ENCODE results near the gene IGSF21. TPM values are rescaled to one million over a fixed set of nuclear protein-coding genes. Genes with fewer than 3 reads are reported as not detected.

The IGSF21 gene
- total and polyA plus RNA-seq, 2 donors (not counting 1 experiment from before 2014, with no cell fraction given), result not detected

- H3K4me2 ChIP-seq (replicated peaks; ENCODE audit: low read depth, low read length, poor library complexity, severe bottlenecking), result no peak overlapping the region
- no peaks in the 10 kb centered on the region for H4K20me1 ChIP-seq (ENCODE audit: control insufficient read depth, insufficient read depth, low read length, poor library complexity, severe bottlenecking)
- H3K9me3 ChIP-seq (ENCODE audit: control extremely low read depth in 1 of 3, control insufficient read depth in 2 of 3, insufficient read depth in 1 of 3, low read length in 2 of 3), result peaks cover 0 to 6% (median 0%) of the 10 kb centered on the region in 3 donors
- no peak overlapping the region for H2AFZ ChIP-seq (ENCODE audit: insufficient read depth, low read depth, low read length, poor library complexity, severe bottlenecking)
- intact Hi-C loops (cut with micrococcal nuclease), result no loop called here
- H3K79me2 ChIP-seq (ENCODE audit: control insufficient read depth, insufficient read depth, low read length), result no peaks in the 10 kb centered on the region
- H3K27ac Mint-ChIP-seq, result no peak overlapping the region
- TF ChIP-seq CTCF (IDR thresholded peaks at IDR 0.05) (no peak), EZH2 (IDR thresholded peaks at IDR 0.05; ENCODE audit: borderline replicate concordance, insufficient read depth, low read depth, low read length, poor library complexity, severe bottlenecking) (no peak)
- no peaks in the 10 kb centered on the region for H3K9me3 Mint-ChIP-seq (ENCODE audit: insufficient read depth)
- H3K9ac ChIP-seq (ENCODE audit: low read length), result no peak overlapping the region
- no peaks in the 10 kb centered on the region for H3K36me3 ChIP-seq (replicated peaks in 1 of 2; ENCODE audit: control extremely low read depth in 1 of 2, control insufficient read depth in 1 of 2, extremely low read depth in 1 of 2, insufficient read depth in 2 of 2, low read length in 1 of 2)
- ChIA-PET POLR2A (no interaction called here), CTCF (no interaction called here)
- 60% methylated on average over 2 of the region's 2 CpGs for WGBS (ENCODE audit: insufficient coverage)
- DNase-seq (no peak), ATAC-seq (ENCODE audit: low read depth) (no peak)
- peaks cover 11% of the 10 kb centered on the region for H3K27me3 Mint-ChIP-seq
- H3K27ac ChIP-seq (ENCODE audit: low read length in 2 of 2), result no peak overlapping the region
- H3K4me1 ChIP-seq (ENCODE audit: control insufficient read depth in 2 of 2, insufficient read depth in 2 of 2, low read length in 2 of 2), result no peaks in the 10 kb centered on the region
- H3K4me3 ChIP-seq (ENCODE audit: control extremely low read depth in 1 of 5, extremely low read depth in 1 of 5, insufficient read depth in 1 of 5, low read depth in 2 of 5, low read length in 4 of 5), result no peak overlapping the region
- no peaks in the 10 kb centered on the region for H3K4me1 Mint-ChIP-seq
- H3K27me3 ChIP-seq (replicated peaks in 1 of 4; ENCODE audit: control extremely low read depth in 1 of 4, control insufficient read depth in 3 of 4, insufficient read depth in 4 of 4, low read length in 3 of 4), result peaks cover 0 to 2% (median 0%) of the 10 kb centered on the region in 4 experiments
- H3K4me3 Mint-ChIP-seq, result no peak overlapping the region
Measured at GRCh38 chr1:18266391-18266790, 158.8 kb downstream of the IGSF21 start.

GRCh38 chr1:18271336-18271735 lies 163.7 kb downstream of the IGSF21 start:
- ChIA-PET CTCF (no interaction called here), POLR2A (no interaction called here)
- Histone ChIP-seq H3K4me2 (replicated peaks; ENCODE audit: low read depth, low read length, poor library complexity, severe bottlenecking) (no peak overlapping the region), H3K4me1 (ENCODE audit: control insufficient read depth in 2 of 2, insufficient read depth in 2 of 2, low read length in 2 of 2) (no peaks in the 10 kb centered on the region), H3K27ac (ENCODE audit: low read length in 2 of 2) (no peak overlapping the region), H3K9ac (ENCODE audit: low read length) (no peak overlapping the region), H2AFZ (ENCODE audit: insufficient read depth, low read depth, low read length, poor library complexity, severe bottlenecking) (no peak overlapping the region), H4K20me1 (ENCODE audit: control insufficient read depth, insufficient read depth, low read length, poor library complexity, severe bottlenecking) (no peaks in the 10 kb centered on the region), H3K79me2 (ENCODE audit: control insufficient read depth, insufficient read depth, low read length) (no peaks in the 10 kb centered on the region), H3K9me3 (ENCODE audit: control extremely low read depth in 1 of 3, control insufficient read depth in 2 of 3, insufficient read depth in 1 of 3, low read length in 2 of 3) (peaks cover 0 to 16% (median 0%) of the 10 kb centered on the region in 3 donors), H3K36me3 (replicated peaks in 1 of 2; ENCODE audit: control extremely low read depth in 1 of 2, control insufficient read depth in 1 of 2, extremely low read depth in 1 of 2, insufficient read depth in 2 of 2, low read length in 1 of 2) (no peaks in the 10 kb centered on the region), H3K4me3 (ENCODE audit: control extremely low read depth in 1 of 5, extremely low read depth in 1 of 5, insufficient read depth in 1 of 5, low read depth in 2 of 5, low read length in 4 of 5) (no peak overlapping the region), H3K27me3 (replicated peaks in 1 of 4; ENCODE audit: control extremely low read depth in 1 of 4, control insufficient read depth in 3 of 4, insufficient read depth in 4 of 4, low read length in 3 of 4) (no peaks in the 10 kb centered on the region)
- H3K4me1 Mint-ChIP-seq, result no peaks in the 10 kb centered on the region
- ATAC-seq (ENCODE audit: low read depth) (no peak), DNase-seq (no peak)
- intact Hi-C loops (cut with micrococcal nuclease), result no loop called here
- H3K27ac Mint-ChIP-seq, result no peak overlapping the region
- WGBS (ENCODE audit: insufficient coverage), result 90% methylated on average over 1 of the region's 2 CpGs
- H3K4me3 Mint-ChIP-seq, result no peak overlapping the region
- TF ChIP-seq CTCF (IDR thresholded peaks at IDR 0.05), result no peak
- no peak for TF ChIP-seq EZH2 (IDR thresholded peaks at IDR 0.05; ENCODE audit: borderline replicate concordance, insufficient read depth, low read depth, low read length, poor library complexity, severe bottlenecking)
- no peaks in the 10 kb centered on the region for H3K9me3 Mint-ChIP-seq (ENCODE audit: insufficient read depth)
- H3K27me3 Mint-ChIP-seq, result peaks cover 8% of the 10 kb centered on the region
